Measurements from ENCODE around the gene INPP5J. TPM values are rescaled to one million over a fixed set of nuclear protein-coding genes. Genes with fewer than 3 reads are reported as not detected.

INPP5J gene
- total and polyA plus RNA-seq, 9 of the 15 experiments (the other 6 are each of a cell fraction or from before 2014, with no cell fraction given), result 0.10 to 6.3 (median 4.8) TPM

GRCh38 chr22:31086703-31087330, 35.9 kb upstream of the INPP5J start:
- 3% methylated on average over 8 of the region's 8 CpGs for WGBS (ENCODE audit: insufficient coverage, low coverage, missing lambda C conversion rate)
- Histone ChIP-seq H4K20me1 (replicated peaks; ENCODE audit: control insufficient read depth, insufficient read depth, low read length) (no peaks in the 10 kb centered on the region), H2AFZ (ENCODE audit: low read depth, low read length) (no peak overlapping the region), H3K4me3 (no peak overlapping the region), H3K9ac (ENCODE audit: insufficient read depth in 1 of 2, low read depth in 2 of 2, low read length in 2 of 2) (no peak overlapping the region), H3K4me2 (ENCODE audit: insufficient read depth, low read length) (no peak overlapping the region), H3K27ac (ENCODE audit: extremely low read depth, low read depth, low read length) (no peak overlapping the region), H3K36me3 (ENCODE audit: control insufficient read depth, insufficient read depth, low read length) (peaks cover 25% of the 10 kb centered on the region; the same call in 2 of the 3 replicates), H3K79me2 (ENCODE audit: control insufficient read depth, insufficient read depth, low read length) (peaks cover 19% of the 10 kb centered on the region), H3K9me1 (ENCODE audit: control insufficient read depth, insufficient read depth, low read length) (peaks cover 5% of the 10 kb centered on the region), H3K4me1 (replicated peaks in 1 of 2; ENCODE audit: control insufficient read depth in 2 of 2, insufficient read depth in 2 of 2, low read length in 2 of 2) (peaks cover 32 to 73% of the 10 kb centered on the region in 2 experiments), H3K27me3 (ENCODE audit: control insufficient read depth in 2 of 2, insufficient read depth in 2 of 2, low read length in 2 of 2) (no peaks in the 10 kb centered on the region), H3K9me3 (replicated peaks; ENCODE audit: control insufficient read depth, insufficient read depth, low read depth, low read length) (no peaks in the 10 kb centered on the region)
- peak; percentile 27 to 71 (median 56) for DNase-seq (ENCODE audit: extremely low read depth in 1 of 4, low spot score in 3 of 4)
- CTCF ChIA-PET (ENCODE audit: low intra/inter-chr PET ratio), result interaction anchor here (0.7 to 4.0 kb wide), 2 partner anchors 117 to 139 kb away, joined by 3 to 21 read pairs; no protein-coding TSS in a partner anchor
- in situ Hi-C loops (cut with MboI), result loop anchor here (5.0 to 10.0 kb wide), 2 partner anchors 135 to 322 kb away; no protein-coding TSS in a partner anchor
- ATAC-seq, result no peak
- intact Hi-C loops (cut with micrococcal nuclease), result no loop called here
- no TSS peak for BruUV-seq (replicated peaks)
- POLR2A ChIA-PET, result no interaction called here
- no peak for FAIRE-seq
- TF ChIP-seq ZNF512 (tag; IDR thresholded peaks at IDR 0.05) (no peak), ZBTB7A (IDR thresholded peaks at IDR 0.05; ENCODE audit: borderline replicate concordance, control insufficient read depth, low read depth, low read length) (no peak), NBN (IDR thresholded peaks at IDR 0.05; ENCODE audit: low read depth) (no peak), ZNF77 (CRISPR knock-in tag; IDR thresholded peaks at IDR 0.05) (no peak), CAMTA2 (CRISPR knock-in tag; conservative IDR thresholded peaks at IDR 0.05) (no peak), POU5F1 (IDR thresholded peaks at IDR 0.05; ENCODE audit: borderline replicate concordance, low read depth, low read length, partially characterized antibody) (no peak), HINFP (tag; conservative IDR thresholded peaks at IDR 0.05; ENCODE audit: low read depth) (no peak), CXXC5 (CRISPR knock-in tag; IDR thresholded peaks at IDR 0.05) (no peak), IRF1 (CRISPR knock-in tag; IDR thresholded peaks at IDR 0.05; ENCODE audit: borderline replicate concordance) (no peak), ZNF79 (CRISPR knock-in tag; IDR thresholded peaks at IDR 0.05; ENCODE audit: low read depth) (no peak), XRCC3 (IDR thresholded peaks at IDR 0.05) (no peak), POLR2A (conservative IDR thresholded peaks at IDR 0.05) (no peak), CBFA2T2 (conservative IDR thresholded peaks at IDR 0.05) (0 out of 2 replicates have a peak, but pooled peaks have one; percentile 19), RBM25 (IDR thresholded peaks at IDR 0.05; ENCODE audit: low read depth, low read length, severe bottlenecking) (no peak), CBFA2T3 (IDR thresholded peaks at IDR 0.05) (peak; percentile 51; the same call in 1 of the 2 replicates), DPF2 (IDR thresholded peaks at IDR 0.05) (0 out of 2 replicates have a peak, but pooled peaks have one; percentile 40), PHTF2 (CRISPR knock-in tag; IDR thresholded peaks at IDR 0.05) (no peak)
